CD4-positive, alpha-beta T cell treated with Interleukin-21 for 1 hour (primary cell): Measurements from ENCODE around the gene JMJD1C.

Experiments used
- DNase-seq: peaks from one replicate; pipeline ENCODE4 v3.0.0-alpha.2; 2020

JMJD1C gene

GRCh38 chr10:63283093-63283492 lies 182.7 kb downstream of the JMJD1C start:
- no peak for DNase-seq

DNA sequence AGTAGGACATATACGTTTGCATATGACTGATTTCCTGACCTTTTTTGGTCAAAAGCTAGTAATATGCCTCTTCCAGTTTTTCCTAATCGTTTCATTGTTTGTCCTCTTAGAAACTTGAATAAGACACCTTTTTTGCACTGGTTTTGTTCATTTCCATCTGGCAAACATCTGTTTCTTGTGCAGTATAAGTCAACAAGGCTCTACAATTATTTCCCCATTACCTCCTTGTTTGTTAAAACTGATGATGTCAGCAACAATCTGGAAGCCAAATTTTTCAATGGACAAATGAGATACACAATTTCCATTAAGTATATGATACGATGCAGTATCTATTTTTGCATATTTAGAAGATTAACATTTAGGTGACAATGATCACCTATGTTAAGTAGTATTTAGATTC lies 183.8 kb downstream of the JMJD1C start:
- no peak for DNase-seq

DNA sequence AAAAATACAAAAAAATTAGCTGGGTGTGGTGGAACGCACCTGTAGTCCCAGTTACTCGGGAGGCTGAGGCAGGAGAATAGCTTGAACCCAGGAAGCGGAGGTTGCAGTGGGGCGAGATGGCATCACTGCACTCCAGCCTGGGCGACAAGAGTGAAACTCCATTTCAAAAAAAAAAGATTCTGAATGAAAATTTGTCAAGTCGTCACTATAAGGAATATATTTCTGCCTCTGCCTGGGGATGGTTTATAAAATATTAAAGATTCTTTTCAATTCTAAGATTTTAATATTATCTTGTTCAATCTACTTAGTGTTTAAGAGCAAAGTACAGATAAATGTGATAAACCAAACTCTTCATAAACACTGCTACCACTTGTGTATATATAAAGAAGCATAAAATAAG lies 185.4 kb downstream of the JMJD1C start:
- no peak for DNase-seq

DNA sequence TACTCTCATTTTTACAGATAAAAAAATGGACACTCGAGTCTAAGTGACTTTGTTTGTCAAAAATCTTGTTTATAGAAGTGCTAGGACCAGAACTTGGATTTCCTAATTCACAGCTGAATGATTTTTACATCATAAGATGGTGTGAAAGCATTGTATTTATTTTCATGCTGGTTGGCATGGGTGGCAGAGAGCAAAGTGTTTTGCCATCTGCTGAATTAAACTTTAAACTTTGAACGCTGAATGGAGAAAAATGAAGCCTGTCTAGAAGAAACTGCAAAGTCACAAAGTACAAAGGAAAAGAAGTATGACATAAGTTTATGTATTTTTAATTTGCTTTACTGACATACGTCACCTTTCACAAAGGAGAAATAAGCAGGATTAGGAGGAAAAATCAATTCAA lies 190.7 kb downstream of the JMJD1C start:
- no peak for DNase-seq

DNA sequence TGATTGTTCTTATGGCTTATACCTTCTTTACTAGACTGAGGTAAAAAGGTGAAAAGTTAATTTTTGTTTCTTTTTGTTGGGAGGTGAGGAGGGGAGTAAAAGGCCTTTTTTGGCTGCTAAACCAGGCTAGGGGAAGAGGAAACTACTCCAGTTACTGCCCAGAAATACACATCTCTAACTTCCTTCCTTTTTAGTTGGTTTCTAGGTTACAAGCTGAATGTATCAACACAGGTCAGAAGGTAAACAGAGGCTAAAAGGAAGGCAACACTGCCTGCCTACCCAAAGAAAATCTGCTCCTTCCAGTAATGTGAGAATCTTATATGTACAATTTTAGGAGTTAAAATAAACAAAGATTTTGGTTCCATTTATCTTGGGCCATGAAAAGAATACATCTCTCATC lies 192.2 kb downstream of the JMJD1C start:
- DNase-seq: peak; percentile 76

GRCh38 chr10:63268798-63269503 lies 196.8 kb downstream of the JMJD1C start:
- DNase-seq: peak; percentile 95

GRCh38 chr10:63268149-63268797 lies 197.5 kb downstream of the JMJD1C start:
- DNase-seq: peak; percentile 29

DNA sequence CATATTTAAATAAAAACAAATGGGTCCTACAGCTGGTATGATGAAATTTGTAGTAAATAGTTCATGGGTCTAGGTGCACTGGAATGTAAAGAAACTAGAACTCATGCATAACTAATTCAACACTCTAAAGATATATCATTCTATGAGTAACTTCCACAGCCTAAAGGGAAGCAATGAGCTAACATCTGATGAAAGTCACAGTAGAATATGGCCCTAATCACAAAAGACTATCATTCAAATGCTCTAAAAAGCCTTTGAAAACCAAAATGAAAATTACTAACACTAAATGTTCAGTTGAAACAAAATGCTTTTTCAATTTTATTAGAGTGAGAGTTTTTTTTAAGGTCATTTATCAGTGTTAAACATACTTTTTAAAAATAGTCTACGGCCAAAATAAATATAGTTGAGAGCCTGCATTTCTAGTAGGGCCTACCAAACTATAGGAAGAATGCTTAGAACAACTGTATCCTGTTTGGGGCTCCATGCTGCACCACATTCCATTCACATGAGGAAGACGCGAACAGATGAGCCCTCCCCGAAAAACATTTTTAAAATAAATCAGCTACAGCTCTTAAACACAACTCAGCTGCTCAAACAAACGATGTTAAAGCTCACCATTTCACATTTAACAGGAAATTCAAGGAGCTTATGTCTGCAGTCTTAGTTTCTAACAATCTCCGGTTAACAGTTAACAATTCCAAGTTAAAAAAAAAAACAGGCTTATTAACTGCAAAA lies 198.2 kb downstream of the JMJD1C start:
- peak; percentile 45 for DNase-seq

DNA sequence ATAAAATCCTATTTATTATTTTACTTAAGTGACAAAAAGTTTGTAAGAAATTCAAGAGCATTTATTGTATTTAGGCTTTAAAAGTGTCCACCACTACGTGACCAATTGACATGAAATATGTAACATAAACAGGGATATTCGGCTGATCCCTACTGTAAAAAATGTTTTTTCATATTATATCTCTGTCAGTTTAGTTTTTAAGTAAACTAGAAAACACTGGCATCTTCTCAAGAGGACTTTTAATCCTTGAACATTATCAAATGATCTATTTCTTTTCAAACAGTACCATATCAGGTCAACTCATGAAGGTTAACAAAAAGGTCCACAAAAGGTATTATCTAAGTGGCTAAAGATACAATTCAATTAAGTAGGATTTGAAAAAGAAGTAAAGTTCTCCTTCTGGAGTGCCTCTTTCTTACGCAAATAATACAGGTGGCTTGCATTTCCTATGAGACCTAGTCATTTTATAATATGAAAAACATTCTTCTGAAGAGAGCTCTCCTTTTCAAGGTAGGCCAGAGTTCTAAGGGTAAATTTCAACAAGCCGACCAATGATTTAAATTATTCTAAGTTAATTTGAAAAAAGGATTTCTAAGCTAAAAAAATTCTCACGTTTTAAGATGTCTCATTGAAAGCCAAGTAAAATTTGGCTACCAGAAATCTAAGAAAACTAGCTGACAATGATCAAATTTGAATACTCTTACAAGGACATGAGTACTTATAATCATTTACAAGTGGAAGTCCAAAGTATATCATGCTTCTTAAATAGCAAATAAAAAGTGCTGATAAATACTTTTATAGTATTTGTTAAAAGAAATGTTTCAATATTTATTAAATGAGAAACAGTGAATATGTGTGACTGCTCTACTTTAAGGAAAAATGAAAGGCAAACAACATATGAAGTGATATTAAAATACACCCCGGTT lies 199.1 kb downstream of the JMJD1C start:
- peak; percentile 21 for DNase-seq

- DNase-seq: no peak
Measured at GRCh38 chr10:63265683-63266235, 200.0 kb downstream of the JMJD1C start.

- DNase-seq: peak; percentile 68
Measured at GRCh38 chr10:63265222-63265617, 200.6 kb downstream of the JMJD1C start.

GRCh38 chr10:63264617-63265221 lies 201.1 kb downstream of the JMJD1C start:
- no peak for DNase-seq

DNA sequence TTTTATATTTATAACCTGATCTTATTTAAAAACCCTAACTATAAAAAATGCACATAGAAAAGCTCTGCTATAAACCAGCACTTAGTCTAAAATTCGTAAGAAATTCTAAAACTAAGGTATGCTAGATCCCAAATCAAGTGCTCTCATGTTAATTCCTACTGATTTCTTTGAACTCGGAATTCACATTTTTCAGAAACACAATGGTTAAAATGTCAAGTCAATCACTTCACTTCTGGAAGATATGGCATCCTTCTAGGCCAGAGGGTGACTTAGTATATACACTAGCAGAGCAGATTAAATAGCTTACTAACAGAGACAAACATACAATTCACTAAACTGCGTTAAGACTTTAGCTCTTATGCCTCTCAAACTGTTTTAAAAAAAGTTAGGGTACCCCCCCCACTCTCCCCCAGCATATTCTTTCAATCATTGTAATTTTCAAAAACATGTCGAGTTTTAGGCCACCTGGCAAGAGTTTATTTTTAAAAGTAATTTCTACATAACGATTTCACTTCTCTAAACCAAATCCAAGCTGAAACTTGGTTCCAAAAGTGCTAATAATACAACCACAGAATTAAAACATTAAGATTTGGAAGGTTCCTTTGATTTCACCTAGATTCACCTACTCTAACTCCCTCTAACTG lies 203.2 kb downstream of the JMJD1C start:
- no peak for DNase-seq

DNA sequence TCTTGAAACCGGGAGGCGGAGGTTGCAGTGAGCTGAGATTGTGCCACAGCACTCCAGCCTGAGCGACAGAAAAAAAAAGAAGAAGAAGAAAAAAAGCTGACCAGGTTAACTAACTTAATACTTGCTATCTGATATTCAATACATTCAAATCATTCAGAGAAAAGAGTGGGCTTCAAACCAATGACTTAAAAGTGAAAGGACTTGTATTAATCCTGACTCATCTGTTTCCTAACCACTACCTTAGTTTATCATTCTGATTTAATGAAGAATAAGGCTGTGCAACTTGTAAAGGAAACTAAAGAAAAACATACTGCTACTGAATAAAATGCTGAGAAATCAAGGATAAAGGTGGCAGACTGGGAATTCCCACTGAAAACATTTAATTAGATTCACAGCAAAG lies 204.3 kb downstream of the JMJD1C start:
- DNase-seq: no peak

- no peak for DNase-seq
Measured at GRCh38 chr10:63260860-63261251, 204.9 kb downstream of the JMJD1C start.

- no peak for DNase-seq
Measured at GRCh38 chr10:63260103-63260859, 205.5 kb downstream of the JMJD1C start.

GRCh38 chr10:63258920-63259678 lies 206.7 kb downstream of the JMJD1C start:
- DNase-seq: no peak

- no peak for DNase-seq
Measured at GRCh38 chr10:63257778-63258177, 208.0 kb downstream of the JMJD1C start.

DNA sequence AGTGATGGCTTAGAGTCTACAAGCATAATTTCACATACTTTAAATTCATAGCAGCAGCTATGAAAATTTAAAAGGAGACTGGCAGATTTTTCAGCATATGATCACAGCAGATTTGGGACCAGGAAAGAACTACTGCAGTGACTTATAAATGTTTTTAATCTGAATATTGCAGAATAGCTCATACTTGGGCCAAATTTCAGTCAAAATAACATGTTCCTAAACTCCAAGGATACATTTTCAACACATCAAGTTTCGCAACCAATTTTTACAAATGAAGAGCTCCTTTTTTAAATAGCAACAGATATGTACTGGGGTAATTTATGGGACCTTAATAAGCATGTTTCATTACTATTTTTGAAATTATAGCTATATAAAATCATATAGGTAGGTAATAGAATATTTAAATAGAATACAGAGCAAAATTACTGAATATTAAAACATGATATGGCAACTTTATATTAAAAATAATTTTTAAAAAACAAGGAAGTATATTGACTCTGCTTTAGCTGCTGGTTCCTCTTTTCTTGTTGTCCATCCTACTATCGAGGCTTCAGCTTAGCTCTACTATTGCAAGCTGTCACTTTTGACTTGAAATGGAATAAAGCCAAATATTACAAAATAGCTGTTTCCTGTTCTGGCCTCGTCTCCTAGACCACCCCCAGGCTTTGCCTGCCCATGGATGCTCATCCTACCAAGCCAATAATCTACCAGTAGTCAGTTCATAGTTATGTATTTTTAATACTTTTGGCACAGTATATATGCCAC lies 209.6 kb downstream of the JMJD1C start:
- no peak for DNase-seq
